ENCODE measurements around the gene TRAF3IP1. TPM values are rescaled to one million over a fixed set of nuclear protein-coding genes. Genes with fewer than 3 reads are reported as not detected.

The TRAF3IP1 gene
- total RNA-seq, 4 donors from 2014 or later, result 19.6 to 28.4 (median 21.7) TPM

GRCh38 chr2:238281826-238282480, 38.4 kb upstream of the TRAF3IP1 start:
- H3K27me3 ChIP-seq, result no peaks in the 10 kb centered on the region
- TF ChIP-seq POLR2A (IDR thresholded peaks at IDR 0.05) (no peak), POLR2AphosphoS5 (IDR thresholded peaks at IDR 0.05) (no peak), EP300 (IDR thresholded peaks at IDR 0.05) (no peak), CTCF (IDR thresholded peaks at IDR 0.05) (no peak)
- ATAC-seq, result no peak
- no peaks in the 10 kb centered on the region for H3K9me3 ChIP-seq
- H3K36me3 ChIP-seq, result peaks cover 0 to 8% of the 10 kb centered on the region in 2 donors
- no peak overlapping the region for H3K27ac ChIP-seq
- WGBS, 2 donors (ENCODE audit: low coverage in 1 of 2), result 62 to 68% methylated on average over 3 of the region's 13 CpGs
- peaks cover 9 to 79% (median 39%) of the 10 kb centered on the region in 3 donors for H3K4me1 ChIP-seq
- no peak overlapping the region for H3K4me3 ChIP-seq

- no peaks in the 10 kb centered on the region for H3K27me3 ChIP-seq
- H3K4me1 ChIP-seq, result peaks cover 11 to 89% (median 46%) of the 10 kb centered on the region in 3 donors
- H3K4me3 ChIP-seq, result no peak overlapping the region
- no peaks in the 10 kb centered on the region for H3K36me3 ChIP-seq
- H3K27ac ChIP-seq, result peak overlapping the region in 3 of 4 donors; percentile 24 to 98 (median 97)
- ATAC-seq, result no peak
- H3K9me3 ChIP-seq, result no peaks in the 10 kb centered on the region
- WGBS, 2 donors (ENCODE audit: low coverage in 1 of 2), result 83 to 94% methylated on average over 7 to 13 of the region's 17 CpGs
- no peak for TF ChIP-seq CTCF (IDR thresholded peaks at IDR 0.05)
- TF ChIP-seq POLR2AphosphoS5 (IDR thresholded peaks at IDR 0.05), result no peak
- TF ChIP-seq EP300 (IDR thresholded peaks at IDR 0.05), result no peak
- TF ChIP-seq POLR2A (IDR thresholded peaks at IDR 0.05), result no peak
These were observed 37.2 kb upstream of the TRAF3IP1 start for GRCh38 chr2:238282861-238283738.

GRCh38 chr2:238284802-238285515, 35.4 kb upstream of the TRAF3IP1 start:
- Histone ChIP-seq H3K4me1 (peaks cover 11 to 84% (median 46%) of the 10 kb centered on the region in 3 donors), H3K27ac (peak overlapping the region; percentile 79 to 99 (median 98)), H3K27me3 (no peaks in the 10 kb centered on the region), H3K36me3 (no peaks in the 10 kb centered on the region), H3K9me3 (no peaks in the 10 kb centered on the region), H3K4me3 (no peak overlapping the region)
- no peak for ATAC-seq
- TF ChIP-seq EP300 (IDR thresholded peaks at IDR 0.05) (no peak), POLR2AphosphoS5 (IDR thresholded peaks at IDR 0.05) (no peak), POLR2A (IDR thresholded peaks at IDR 0.05) (no peak), CTCF (IDR thresholded peaks at IDR 0.05) (no peak)
- WGBS, 2 donors (ENCODE audit: low coverage in 1 of 2), result 47 to 100% methylated on average over 2 to 3 of the region's 11 CpGs

- WGBS, 2 donors (ENCODE audit: low coverage in 1 of 2), result 29 to 30% methylated on average over 4 to 7 of the region's 7 CpGs
These were observed 34.6 kb upstream of the TRAF3IP1 start for GRCh38 chr2:238285653-238286082.

More at GRCh38 chr2:238285653-238286082, 34.6 kb upstream of the TRAF3IP1 start:
- TF ChIP-seq CTCF (IDR thresholded peaks at IDR 0.05), result peak in 2 of 4 experiments; percentile 37 to 42
- peak; percentile 86 for TF ChIP-seq POLR2AphosphoS5 (IDR thresholded peaks at IDR 0.05)
- TF ChIP-seq EP300 (IDR thresholded peaks at IDR 0.05), result no peak
- TF ChIP-seq POLR2A (IDR thresholded peaks at IDR 0.05), result no peak
- peak overlapping the region; percentile 96 to 99 (median 98) for H3K27ac ChIP-seq
- no peak overlapping the region for H3K4me3 ChIP-seq
- no peaks in the 10 kb centered on the region for H3K36me3 ChIP-seq
- H3K27me3 ChIP-seq, result no peaks in the 10 kb centered on the region
- ATAC-seq, result peak; percentile 55
- H3K4me1 ChIP-seq, result peaks cover 11 to 79% (median 46%) of the 10 kb centered on the region in 3 donors
- H3K9me3 ChIP-seq, result no peaks in the 10 kb centered on the region
